AG04450 (cell line): ENCODE results near the gene FREY1. TPM values are rescaled to one million over a fixed set of nuclear protein-coding genes. Genes with fewer than 3 reads are reported as not detected.

ENCODE experiments used
- CTCF ChIA-PET: fragments of 300-600, 350-600 bp; formaldehyde crosslinking; extraction: SDS; loops from one replicate; lab custom pipeline; 2022; ENCODE audit warnings: antibody characterized with exemption, inconsistent platforms; lab: Charles Lee
- POLR2A ChIA-PET: fragments of 350-600 bp; formaldehyde crosslinking; extraction: SDS; loops from one replicate; lab custom pipeline; 2021; ENCODE audit warnings: antibody characterized with exemption, inconsistent platforms; lab: Yijun Ruan, JAX
- DNase-seq: peaks from one replicate; pipeline ENCODE4 v3.0.0-alpha.2; 2011; ENCODE audit warnings: low read depth, low spot score
- H3K27ac ChIP-seq: one replicate; pipeline ENCODE4 v1.5.1; 2012; ENCODE audit warnings: low read depth, low read length, control low read depth
- H3K27me3 ChIP-seq: one replicate; pipeline ENCODE4 v1.6.0; 2012; ENCODE audit warnings: low read length; ENCODE audit not compliant: control insufficient read depth, insufficient read depth
- H3K4me3 ChIP-seq: 2 replicates; pipeline ENCODE4 v1.5.1; 2011; ENCODE audit warnings: mild to moderate bottlenecking, low read depth, low read length, control low read depth
- H3K9me3 ChIP-seq: 2 replicates; pipeline ENCODE4 v1.5.1; 2012; ENCODE audit warnings: low read length; ENCODE audit not compliant: control insufficient read depth, insufficient read depth
- CTCF ChIP-seq: IDR thresholded peaks from 2 replicates; pipeline ENCODE4 v1.5.1; 2011; ENCODE audit warnings: low read depth, low read length, control low read depth, inconsistent platforms
- polyA minus RNA-seq: library from RNA; depleted of rRNA, polyadenylated mRNA; stranded (reverse); fragments of >200 nt; gene quantifications from 2 replicates; pipeline ENCODE4 v1.2.3, GENCODE V29; 2011; rRNA and poly(A)+ RNA removed
- polyA plus RNA-seq: library from polyadenylated mRNA; depleted of rRNA; stranded (reverse); fragments of >200 nt; gene quantifications from 2 replicates; pipeline ENCODE4 v1.2.3, GENCODE V29; 2011; rRNA removed

FREY1 gene
- polyA plus RNA-seq = 0.35 TPM in 1 of 2 replicates, not detected in the other
- polyA minus RNA-seq = 1.7 and 1.8 TPM in 2 replicates

- no peak for TF ChIP-seq CTCF
- POLR2A ChIA-PET = interaction anchor here (1.2 kb wide), 1 partner anchor 11 kb away, joined by 3 read pairs; the partner anchor contains the start of gene PEX16
- CTCF ChIA-PET = no interaction called here
- Histone ChIP-seq H3K27me3 (no peaks in the 10 kb centered on the region), H3K27ac (no peak within 1 kb of the TSS), H3K4me3 (no peak within 1 kb of the TSS), H3K9me3 (no peaks in the 10 kb centered on the region; the same call in 1 of the 2 replicates)
- DNase-seq = no peak
Measured at GRCh38 chr11:45906965-45907611, at the start of gene FREY1. FREY1 (minus strand) TSS chr11:45907271; CDS start chr11:45907245, 26 bp downstream.

DNA sequence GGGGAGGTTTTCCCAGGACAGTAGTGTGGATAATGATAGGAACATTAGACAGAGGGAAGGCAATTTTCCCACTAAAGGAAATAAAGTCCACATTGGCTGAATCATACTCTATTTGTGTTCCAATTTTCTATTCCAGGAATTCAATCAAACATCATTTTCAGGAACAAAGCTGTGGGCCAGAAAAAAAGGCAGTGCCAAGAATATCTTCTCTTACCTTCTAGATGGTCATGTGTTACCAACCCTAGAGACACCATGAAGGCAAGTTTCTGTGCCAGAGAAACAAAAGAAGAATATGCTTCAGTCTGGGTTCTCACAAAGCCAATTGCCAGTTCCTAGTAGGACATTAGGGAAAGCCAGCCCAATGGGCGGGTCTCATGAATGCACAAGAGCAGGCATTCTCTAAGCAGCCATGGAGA lies 42.9 kb upstream of the FREY1 start:
- Histone ChIP-seq H3K27ac (no peak overlapping the region), H3K9me3 (no peaks in the 10 kb centered on the region), H3K27me3 (no peaks in the 10 kb centered on the region), H3K4me3 (no peak overlapping the region)
- DNase-seq = no peak
- ChIA-PET CTCF (interaction anchor here (3.7 kb wide), 1 partner anchor 15 kb away, joined by 27 read pairs; no protein-coding TSS in a partner anchor), POLR2A (interaction anchor here (0.6 kb wide), 1 partner anchor 85 kb away, joined by 4 read pairs; no protein-coding TSS in a partner anchor)
- TF ChIP-seq CTCF = no peak

GRCh38 chr11:45948356-45948755 lies 41.3 kb upstream of the FREY1 start:
- TF ChIP-seq CTCF = no peak
- H3K27ac ChIP-seq = no peak overlapping the region
- DNase-seq = no peak
- CTCF ChIA-PET = interaction anchor here (1.1 kb wide), 2 partner anchors 17 to 58 kb away, joined by 3 to 9 read pairs; no protein-coding TSS in a partner anchor
- POLR2A ChIA-PET = interaction anchor here (0.6 kb wide), 1 partner anchor 123 kb away, joined by 4 read pairs; no protein-coding TSS in a partner anchor
- no peak overlapping the region for H3K4me3 ChIP-seq
- no peaks in the 10 kb centered on the region for H3K9me3 ChIP-seq
- H3K27me3 ChIP-seq = no peaks in the 10 kb centered on the region

DNA sequence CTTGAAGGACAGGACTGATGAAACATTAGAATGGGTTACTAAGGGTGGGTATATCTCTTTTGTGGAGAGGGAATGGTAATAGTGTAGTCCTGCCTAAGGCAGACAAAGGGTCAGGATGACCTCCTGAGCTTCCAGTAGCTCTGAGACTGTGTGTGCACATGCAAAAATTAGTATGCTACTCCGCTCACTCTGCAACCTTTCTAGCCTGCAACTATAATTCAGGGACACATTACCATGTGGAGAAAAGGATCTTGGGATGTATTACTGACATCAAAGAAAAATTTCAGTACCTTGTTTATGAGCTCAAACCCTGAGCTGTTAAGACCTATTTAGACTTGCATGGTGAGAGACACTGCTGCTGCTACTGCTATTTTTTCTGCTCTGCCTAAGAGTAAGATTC lies 40.8 kb upstream of the FREY1 start:
- Histone ChIP-seq H3K9me3 (no peaks in the 10 kb centered on the region), H3K4me3 (no peak overlapping the region), H3K27ac (no peak overlapping the region), H3K27me3 (no peaks in the 10 kb centered on the region)
- DNase-seq = no peak
- CTCF ChIA-PET = interaction anchor here (1.1 kb wide), 2 partner anchors 17 to 58 kb away, joined by 3 to 9 read pairs; no protein-coding TSS in a partner anchor
- POLR2A ChIA-PET = interaction anchor here (0.6 kb wide), 1 partner anchor 413 kb away, joined by 9 read pairs; no protein-coding TSS in a partner anchor
- no peak for TF ChIP-seq CTCF
